Right kidney (tissue), 1 donor: Measurements from ENCODE around the gene ABHD11.
"Not testable (repeated sequence)": the region's sequence is repeated elsewhere in the genome, so short reads cannot be mapped to it uniquely, and the experiment has no call there.

Experiments
- DNase-seq: peaks from one replicate; pipeline ENCODE4 v3.0.0-alpha.2; 2016

The ABHD11 gene

DNA sequence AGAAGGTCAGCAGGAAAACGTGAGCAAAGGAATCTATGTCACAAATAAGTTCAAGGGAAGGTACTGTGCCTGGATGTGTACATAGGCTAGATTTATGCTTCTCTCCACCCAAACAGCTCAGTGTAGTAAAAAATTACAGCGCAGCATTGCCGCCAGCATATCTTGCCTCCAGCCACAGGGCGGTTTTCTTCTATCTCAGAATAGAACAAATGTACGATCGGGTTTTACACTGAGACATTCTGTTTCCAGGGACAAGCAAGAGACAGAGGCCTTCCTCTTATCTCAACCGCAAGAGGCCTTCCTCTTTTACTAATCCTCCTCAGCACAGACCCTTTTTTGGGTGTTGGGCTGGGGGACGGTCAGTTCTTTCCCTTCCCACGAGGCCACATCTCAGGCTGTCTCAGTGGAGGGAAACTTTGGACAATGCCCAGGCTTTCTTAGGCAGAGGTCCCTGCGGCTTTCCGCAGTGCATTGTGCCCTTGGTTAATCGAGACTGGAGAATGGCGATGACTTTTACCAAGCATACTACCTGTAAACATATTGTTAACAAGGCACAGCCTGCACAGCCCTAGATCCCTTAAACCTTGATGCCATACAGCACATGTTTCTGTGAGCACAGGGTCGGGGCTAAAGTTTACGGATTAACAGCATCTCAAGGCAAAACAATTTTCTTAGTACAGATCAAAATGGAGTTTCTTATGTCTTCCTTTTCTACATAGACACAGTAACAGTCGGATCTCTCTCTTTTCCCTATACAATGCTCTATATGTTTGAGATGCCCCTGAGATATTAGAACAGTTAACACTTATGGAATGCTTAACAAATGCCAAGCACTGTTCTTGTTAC lies 11.6 kb upstream of the ABHD11 start:
- no peak for DNase-seq

DNA sequence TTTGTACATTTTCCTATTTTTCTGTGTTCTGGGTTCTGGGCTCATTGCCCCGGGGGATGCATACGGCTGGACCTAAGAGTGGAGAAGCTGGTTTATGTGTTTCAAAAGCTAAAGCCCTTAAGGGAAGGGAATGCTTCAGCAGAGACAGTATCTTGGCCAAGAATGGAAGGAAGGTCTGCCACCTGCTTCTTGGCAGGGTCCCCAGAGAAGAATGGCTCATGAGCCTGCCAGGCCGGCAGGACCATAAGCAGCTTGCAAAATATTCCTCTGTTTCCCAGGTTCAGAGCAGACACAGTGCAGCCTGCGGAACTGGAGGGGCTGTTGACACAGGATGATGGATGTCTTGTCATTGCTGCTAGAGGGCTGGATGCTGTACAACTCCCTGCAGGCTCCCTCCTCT lies 7.8 kb upstream of the ABHD11 start:
- DNase-seq, result no peak

- peak; percentile 87 for DNase-seq
Observed at GRCh38 chr7:73742753-73743641, 4.4 kb upstream of the ABHD11 start.

GRCh38 chr7:73742338-73742752 lies 3.7 kb upstream of the ABHD11 start:
- DNase-seq, result no peak

- peak; percentile 59 for DNase-seq
Observed at GRCh38 chr7:73741600-73741999, 3.0 kb upstream of the ABHD11 start.

GRCh38 chr7:73740771-73741170 lies 2.2 kb upstream of the ABHD11 start:
- peak; percentile 52 for DNase-seq

- no peak for DNase-seq
Observed at GRCh38 chr7:73740212-73740611, 1.6 kb upstream of the ABHD11 start.

- DNase-seq, result no peak
Observed at GRCh38 chr7:73739387-73739767, 775 bp upstream of the ABHD11 start.

DNA sequence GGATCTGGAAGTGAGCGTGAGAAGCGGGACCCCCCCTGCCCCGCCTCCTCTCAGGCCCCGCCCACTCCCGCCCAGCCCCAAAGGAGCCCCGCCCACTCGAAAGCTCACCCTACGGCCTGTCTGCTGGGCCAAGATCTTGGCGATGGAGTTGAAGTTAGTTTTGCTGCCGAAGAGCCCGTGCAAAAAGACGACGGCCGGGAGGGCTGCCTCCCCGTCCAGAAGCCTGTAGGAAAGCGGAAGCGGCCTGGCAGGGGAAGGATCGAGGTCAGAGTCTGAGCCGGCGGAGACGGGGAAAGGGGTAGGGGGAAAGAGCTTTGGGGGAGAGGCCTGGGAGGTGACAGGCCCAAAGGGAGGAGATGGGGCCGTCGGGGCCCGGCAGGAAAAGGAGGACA lies 386 bp downstream of the ABHD11 start:
- no peak for DNase-seq

DNA sequence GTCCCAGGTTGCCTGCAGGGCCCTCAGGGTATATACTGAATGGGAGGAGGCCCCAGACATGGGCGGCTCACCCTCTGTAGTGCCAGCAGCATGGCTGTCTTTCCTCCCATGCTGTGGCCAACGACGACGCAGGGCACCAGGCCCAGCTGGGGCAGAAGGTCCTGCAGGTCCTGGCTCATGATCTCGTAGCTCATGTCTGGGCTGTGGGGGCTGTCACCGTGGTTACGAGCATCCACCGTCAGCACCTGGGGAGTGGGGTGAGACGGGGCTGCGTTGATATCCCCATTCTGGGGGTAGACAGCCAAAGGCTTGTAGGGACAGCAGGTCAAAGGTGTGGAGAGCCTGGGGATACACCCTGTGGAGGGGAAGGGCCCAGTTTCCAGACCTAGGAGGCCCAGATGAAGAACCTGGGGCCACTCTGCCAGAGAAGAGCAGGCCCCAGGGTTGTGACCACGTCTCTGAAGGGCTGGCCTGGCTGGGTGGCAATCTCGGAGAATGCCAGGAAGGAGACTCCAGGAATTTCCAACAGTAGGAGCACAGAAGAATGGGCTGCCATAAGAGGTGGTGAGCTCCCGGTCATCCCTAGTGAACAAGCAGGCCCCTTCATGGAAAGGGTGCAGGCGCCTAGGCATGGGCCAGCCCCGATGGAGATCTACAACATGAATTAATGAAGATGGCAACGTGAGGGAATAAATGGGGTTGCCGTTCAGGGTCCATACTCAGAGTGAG lies 947 bp downstream of the ABHD11 start:
- no peak for DNase-seq

DNA sequence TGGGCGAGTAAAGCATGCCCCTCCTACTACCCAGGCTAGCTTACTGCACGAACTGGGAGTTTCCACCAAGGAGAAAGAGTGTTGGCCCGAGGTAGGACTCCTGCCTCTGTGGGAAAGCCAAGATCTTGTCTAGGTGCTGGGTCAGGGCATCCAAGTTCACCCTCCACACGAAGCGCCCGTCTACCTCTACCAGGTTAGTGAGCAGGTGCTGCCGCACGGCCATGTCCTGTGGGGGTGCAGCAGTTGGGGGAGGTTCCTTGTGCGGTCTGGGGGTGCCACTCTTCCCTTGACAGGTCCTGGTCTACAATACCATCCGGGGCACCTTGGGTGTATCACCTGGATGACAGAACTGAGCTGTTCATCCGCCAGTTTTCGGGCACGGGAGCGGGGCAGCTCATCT lies 1.7 kb downstream of the ABHD11 start:
- DNase-seq, result no peak

GRCh38 chr7:73735528-73735905 lies 3.1 kb downstream of the ABHD11 start:
- no peak for DNase-seq

DNA sequence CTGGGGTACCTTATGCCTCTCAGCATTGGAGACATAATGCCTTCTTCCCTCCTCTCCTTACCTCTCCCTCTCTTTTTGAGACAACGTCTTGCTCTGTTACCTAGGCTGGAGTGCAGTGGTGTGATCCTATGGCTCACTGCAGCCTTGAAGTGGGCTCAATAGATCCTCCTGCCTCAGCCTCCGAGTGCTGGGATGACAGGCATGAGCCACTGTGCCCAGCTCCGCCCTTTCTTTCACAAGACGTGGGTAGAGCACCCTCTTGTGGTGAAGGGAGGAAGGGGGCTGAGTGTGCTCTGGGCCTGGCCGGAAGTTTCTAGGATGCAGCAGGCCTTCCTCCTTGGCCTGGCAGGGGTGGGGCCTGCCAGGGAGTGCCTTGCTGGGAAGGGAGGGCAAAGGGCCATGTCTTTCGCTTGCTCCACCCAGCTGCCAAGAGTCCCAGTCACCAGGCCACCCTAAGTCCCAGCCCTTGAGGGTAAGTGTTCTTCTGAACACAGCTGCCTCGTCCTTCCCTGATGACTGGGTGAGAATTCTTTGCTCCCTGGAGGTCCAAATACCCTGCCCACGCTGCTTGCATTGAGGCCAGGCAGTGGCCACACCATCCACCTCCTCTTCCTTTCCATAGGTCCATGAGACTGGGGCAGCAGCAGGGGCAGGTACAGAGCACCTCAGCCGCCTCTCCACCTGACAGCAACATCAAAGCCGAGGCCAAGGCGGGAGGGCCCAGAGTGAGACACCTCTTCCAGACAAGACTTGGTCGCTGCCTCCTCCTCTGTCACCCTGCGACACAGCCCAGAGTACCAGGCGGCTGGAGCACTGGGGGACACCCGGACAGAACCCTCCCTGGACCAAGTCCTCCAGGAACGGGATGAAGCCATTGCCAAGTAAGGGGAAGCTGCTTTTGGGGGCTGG lies 3.7 kb downstream of the ABHD11 start:
- DNase-seq, result no peak

GRCh38 chr7:73732397-73732796 lies 6.2 kb downstream of the ABHD11 start:
- no peak for DNase-seq

DNA sequence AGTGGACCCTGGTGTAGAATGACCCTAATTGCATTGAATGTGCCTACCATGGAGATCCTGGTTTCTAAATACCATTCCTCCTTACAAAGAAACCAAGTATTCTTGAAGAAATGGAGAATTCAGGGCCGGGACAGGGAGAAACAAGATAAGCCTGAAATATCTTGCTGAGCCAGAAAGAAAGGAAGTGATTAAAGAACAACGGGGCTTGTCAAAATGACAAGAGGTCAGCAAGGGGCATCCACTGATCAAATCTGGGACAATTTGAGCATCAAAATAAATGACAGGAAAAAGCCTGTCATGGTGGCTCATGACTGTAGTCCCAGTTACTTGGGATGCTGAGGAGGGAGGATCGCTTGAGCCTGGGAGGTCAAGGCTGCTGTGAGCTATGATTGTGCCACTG lies 8.1 kb downstream of the ABHD11 start:
- no peak for DNase-seq

DNA sequence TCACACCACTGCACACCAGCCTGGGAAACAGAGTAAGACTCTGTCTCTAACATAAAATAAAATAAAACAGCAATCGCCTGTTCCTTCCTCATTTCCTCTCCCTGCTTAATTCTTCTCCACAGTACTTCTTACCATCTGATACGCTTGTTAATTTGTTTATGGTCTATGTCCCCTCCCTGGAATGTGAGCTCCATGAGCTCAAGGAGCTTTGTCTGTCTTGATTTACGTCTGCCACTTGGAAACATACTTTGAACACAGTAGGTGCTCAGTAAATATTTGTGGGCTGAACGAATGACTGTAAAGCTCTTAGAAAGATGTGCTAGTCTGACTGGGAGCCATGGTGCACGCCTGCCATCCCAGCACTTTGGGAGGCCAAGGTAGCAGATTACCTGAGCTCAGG lies 10.1 kb downstream of the ABHD11 start:
- DNase-seq, result no peak

- no peak for DNase-seq
Observed at GRCh38 chr7:73727952-73728351, 10.7 kb downstream of the ABHD11 start.

DNA sequence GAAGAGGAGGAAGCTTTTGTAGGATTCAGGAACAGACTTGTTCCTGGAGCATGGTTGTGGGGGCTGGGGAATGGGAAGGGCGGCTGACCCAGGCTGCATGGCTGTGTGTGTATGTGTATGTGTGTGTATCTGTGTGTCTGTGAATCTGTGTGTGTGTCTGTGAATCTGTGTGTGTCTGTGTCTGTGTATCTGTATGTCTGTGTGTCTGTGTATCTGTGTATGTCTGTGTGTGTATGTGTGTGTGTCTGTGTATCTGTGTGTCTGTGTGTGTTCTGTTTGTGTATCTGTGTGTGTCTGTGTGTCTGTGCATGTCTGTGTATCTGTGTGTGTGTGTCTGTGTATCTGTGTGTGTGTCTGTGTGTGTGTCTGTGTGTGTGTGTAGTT lies 12.5 kb downstream of the ABHD11 start:
- DNase-seq, result no peak

- DNase-seq, result no peak
Observed at GRCh38 chr7:73723813-73724212, 14.8 kb downstream of the ABHD11 start.

DNA sequence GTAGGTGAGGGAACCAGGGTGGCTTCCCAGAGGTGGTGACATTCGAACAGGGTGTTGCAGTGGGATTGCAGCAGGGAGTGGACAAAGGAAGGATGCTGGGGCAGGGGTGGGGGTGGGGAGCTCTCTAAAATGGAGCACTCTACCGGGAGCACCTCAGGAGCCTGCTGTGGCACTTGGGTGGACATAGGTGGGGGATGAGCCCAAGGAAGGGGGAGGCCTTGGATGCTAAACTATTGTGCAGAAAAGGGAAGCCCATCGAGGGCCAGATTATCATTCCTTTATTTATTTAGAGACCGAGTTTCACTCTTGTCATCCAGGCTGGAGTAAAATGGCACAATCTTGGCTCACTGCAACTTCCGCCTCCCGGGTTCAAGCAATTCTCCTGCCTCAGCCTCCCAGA lies 15.8 kb downstream of the ABHD11 start:
- no peak for DNase-seq

- DNase-seq, result not testable (repeated sequence)
Observed at GRCh38 chr7:73722182-73722581, 16.4 kb downstream of the ABHD11 start.

DNA sequence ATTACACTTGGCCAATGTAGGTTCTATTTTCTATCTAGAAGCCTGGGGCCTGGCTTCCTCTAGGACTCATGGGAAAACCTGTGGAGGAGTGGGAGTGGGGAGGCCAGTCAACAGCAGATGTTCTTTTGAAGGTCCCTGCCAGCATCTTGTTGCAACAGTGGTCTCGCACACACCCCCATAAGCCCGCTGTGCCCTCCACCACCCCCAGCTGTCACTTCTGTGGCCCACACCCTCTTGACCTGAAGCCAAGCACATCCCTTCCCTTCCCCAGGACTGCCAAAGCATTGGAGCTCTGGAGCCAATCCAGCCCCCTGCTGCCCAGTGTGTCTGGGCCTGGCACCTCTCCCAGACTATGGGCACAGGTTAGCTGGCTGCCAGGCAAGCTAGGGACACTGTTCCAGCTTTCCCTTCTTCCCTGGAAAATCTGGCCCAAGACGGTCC lies 17.2 kb downstream of the ABHD11 start:
- no peak for DNase-seq
